ENCODE results near the gene PGBD2. TPM values are rescaled to one million over a fixed set of nuclear protein-coding genes. Genes with fewer than 3 reads are reported as not detected.
"Not testable (repeated sequence)": the region's sequence is repeated elsewhere in the genome, so short reads cannot be mapped to it uniquely, and the experiment has no call there.

The PGBD2 gene
- total RNA-seq, 1 donor from 2014 or later = 13.1 TPM

GRCh38 chr1:248926401-248927182, 20.6 kb downstream of the PGBD2 start:
- DNase-seq (ENCODE audit: low spot score) = no peak

GRCh38 chr1:248927283-248927682, 21.2 kb downstream of the PGBD2 start:
- DNase-seq (ENCODE audit: low spot score) = not testable (repeated sequence)

GRCh38 chr1:248928122-248928521, 22.1 kb downstream of the PGBD2 start:
- DNase-seq (ENCODE audit: low spot score) = not testable (repeated sequence)

GRCh38 chr1:248930037-248930436, 24.0 kb downstream of the PGBD2 start:
- DNase-seq (ENCODE audit: low spot score) = not testable (repeated sequence)

- not testable (repeated sequence) for DNase-seq (ENCODE audit: low spot score)
Measured at GRCh38 chr1:248938173-248938809, 32.3 kb downstream of the PGBD2 start.

- DNase-seq (ENCODE audit: low spot score) = not testable (repeated sequence)
Measured at GRCh38 chr1:248944134-248944999, 38.3 kb downstream of the PGBD2 start.

GRCh38 chr1:248945000-248945423, 39.0 kb downstream of the PGBD2 start:
- DNase-seq (ENCODE audit: low spot score) = not testable (repeated sequence)

- not testable (repeated sequence) for DNase-seq (ENCODE audit: low spot score)
Measured at GRCh38 chr1:248945453-248945852, 39.4 kb downstream of the PGBD2 start.

GRCh38 chr1:248945856-248946416, 39.9 kb downstream of the PGBD2 start:
- DNase-seq (ENCODE audit: low spot score) = not testable (repeated sequence)

Other genes starting within 250 kb of the PGBD2 start
- gene OR14I1, start 203.5 kb upstream of the PGBD2 start, total RNA-seq = not detected
- gene LYPD8, start 150.5 kb upstream of the PGBD2 start, total RNA-seq = not detected
- 21.7 TPM for gene SH3BP5L, start 80.3 kb upstream of the PGBD2 start, total RNA-seq
- gene ZNF672, start 68.0 kb upstream of the PGBD2 start, total RNA-seq = 30.1 TPM
- gene ZNF692, start 47.1 kb upstream of the PGBD2 start, total RNA-seq = 71.0 TPM

Data from ureter (tissue), 1 donor.